H1 (cell line): ENCODE measurements around the gene SLC25A31. TPM values are rescaled to one million over a fixed set of nuclear protein-coding genes. Genes with fewer than 3 reads are reported as not detected.

ENCODE experiments used
- CTCF ChIA-PET: fragments of 300-600 bp; sonication (Branson Sonifier 250); formaldehyde crosslinking; loops from one replicate; lab custom pipeline; 2021; ENCODE audit not compliant: partially characterized antibody; lab: Charles Lee
- POLR2A ChIA-PET: fragments of 300-600 bp; sonication (Branson Sonifier 250); formaldehyde crosslinking; loops from one replicate; lab custom pipeline; 2021; ENCODE audit warnings: inconsistent platforms; ENCODE audit not compliant: partially characterized antibody; lab: Charles Lee
- DNase-seq, 2 experiments: peaks; one replicate each; pipeline versions ENCODE4 v3.0.0 to v3.0.0-alpha.2; 2010 to 2022; ENCODE audit warnings: low spot score in 2 of 2, low read depth in 1 of 2, mixed read lengths in 1 of 2
- FAIRE-seq: peaks from 2 replicates; lab custom pipeline; 2011; peaks lifted over from hg19 to GRCh38; lab: Jason Lieb, UNC
- H2AFZ ChIP-seq: 2 replicates; pipeline ENCODE4 v1.8.1; 2012; ENCODE audit warnings: low read length, inconsistent platforms
- H2AK5ac ChIP-seq: 2 replicates; pipeline ENCODE4 v1.6.1; 2013; ENCODE audit warnings: low read depth, low read length
- H2BK120ac ChIP-seq: replicated peaks from 2 replicates; pipeline ENCODE3; 2013; ENCODE audit warnings: low read depth, low read length, inconsistent platforms
- H2BK12ac ChIP-seq: 2 replicates; pipeline ENCODE4 v1.6.1; 2013; ENCODE audit warnings: low read depth, low read length
- H2BK15ac ChIP-seq: 2 replicates; pipeline ENCODE4 v1.6.1; 2013; ENCODE audit warnings: low read length
- H2BK20ac ChIP-seq: 2 replicates; pipeline ENCODE4 v1.6.1; 2013; ENCODE audit warnings: low read length
- H2BK5ac ChIP-seq: 2 replicates; pipeline ENCODE4 v1.6.1; 2013; ENCODE audit warnings: low read depth, low read length
- H3K14ac ChIP-seq: 2 replicates; pipeline ENCODE4 v1.6.1; 2013; ENCODE audit warnings: inconsistent platforms; ENCODE audit not compliant: insufficient read length
- H3K18ac ChIP-seq: 2 replicates; pipeline ENCODE4 v1.6.1; 2013; ENCODE audit warnings: low read length; ENCODE audit errors: extremely low read depth
- H3K23ac ChIP-seq: 2 replicates; pipeline ENCODE4 v1.6.1; 2013; ENCODE audit warnings: inconsistent platforms; ENCODE audit not compliant: insufficient read length
- H3K23me2 ChIP-seq: 2 replicates; pipeline ENCODE4 v1.6.1; 2013; ENCODE audit warnings: low read depth, low read length
- H3K27ac ChIP-seq: 2 replicates; pipeline ENCODE4 v1.6.1; 2011; ENCODE audit warnings: low read depth, low read length, inconsistent platforms
- H3K27me3 ChIP-seq, 4 experiments: replicated peaks in 1 of 4; 1 replicate in 1 of 4; 2 replicates in 3 of 4; pipeline versions ENCODE4 v1.6.1 to v1.8.1; 2011 to 2013; ENCODE audit warnings: low read length in 3 of 4, mild to moderate bottlenecking in 3 of 4, inconsistent platforms in 2 of 4, mixed read lengths in 2 of 4, moderate library complexity in 1 of 4; ENCODE audit not compliant: control insufficient read depth in 3 of 4, insufficient read depth in 3 of 4; ENCODE audit errors: extremely low read depth in 1 of 4
- H3K36me3 ChIP-seq, 4 experiments: 2 replicates each; pipeline versions ENCODE4 v1.6.1 to v1.8.1; 2011 to 2013; ENCODE audit warnings: mild to moderate bottlenecking in 4 of 4, low read length in 3 of 4, moderate library complexity in 2 of 4, control low read depth in 1 of 4, inconsistent platforms in 1 of 4; ENCODE audit not compliant: insufficient read depth in 4 of 4, control insufficient read depth in 2 of 4
- H3K4ac ChIP-seq: replicated peaks from 2 replicates; pipeline ENCODE3; 2013; ENCODE audit warnings: low read length, low read depth, mixed read lengths, inconsistent platforms; ENCODE audit not compliant: insufficient read length
- H3K4me1 ChIP-seq, 4 experiments: replicated peaks in 1 of 4; 1 replicate in 1 of 4; 2 replicates in 3 of 4; pipeline versions ENCODE4 v1.6.1 to v1.8.1; 2011 to 2013; ENCODE audit warnings: low read length in 3 of 4, inconsistent platforms in 2 of 4, mixed read lengths in 1 of 4; ENCODE audit not compliant: insufficient read depth in 4 of 4, control insufficient read depth in 3 of 4
- H3K4me2 ChIP-seq, 2 experiments: 2 replicates each; pipeline versions ENCODE4 v1.6.1 to v1.8.1; 2011 to 2013; ENCODE audit warnings: low read depth in 2 of 2, low read length in 2 of 2, control low read depth in 1 of 2, inconsistent platforms in 1 of 2, mild to moderate bottlenecking in 1 of 2; ENCODE audit not compliant: insufficient read depth in 1 of 2
- H3K4me3 ChIP-seq, 4 experiments: fragments of 200-600, 300-600 bp in 1 of 4; sonication (generic), shearing (Covaris generic), sonication (Bioruptor Twin) in 1 of 4; 2 replicates each; pipeline versions ENCODE4 v1.5.1 to v1.8.1; 2011 to 2016; ENCODE audit warnings: low read length in 4 of 4, low read depth in 3 of 4, control low read depth in 2 of 4, inconsistent platforms in 2 of 4, mild to moderate bottlenecking in 2 of 4, mixed read lengths in 1 of 4, moderate library complexity in 1 of 4; ENCODE audit not compliant: insufficient read depth in 2 of 4; ENCODE audit errors: extremely low read depth in 1 of 4
- H3K56ac ChIP-seq: replicated peaks from 2 replicates; pipeline ENCODE3; 2013; ENCODE audit warnings: low read depth, mild to moderate bottlenecking, mixed read lengths, low read length, inconsistent platforms; ENCODE audit not compliant: insufficient read length
- H3K79me1 ChIP-seq: 2 replicates; pipeline ENCODE4 v1.6.1; 2013; ENCODE audit warnings: low read depth, low read length, control low read depth
- H3K79me2 ChIP-seq, 2 experiments: 2 replicates each; pipeline versions ENCODE4 v1.6.1 to v1.8.1; 2012 to 2013; ENCODE audit warnings: low read length in 2 of 2, mild to moderate bottlenecking in 2 of 2, inconsistent platforms in 1 of 2; ENCODE audit not compliant: insufficient read depth in 2 of 2, control insufficient read depth in 1 of 2
- H3K9ac ChIP-seq, 4 experiments: replicated peaks in 1 of 4; 1 replicate in 1 of 4; 2 replicates in 3 of 4; pipeline versions ENCODE4 v1.6.1 to v1.8.1; 2011 to 2013; ENCODE audit warnings: low read depth in 3 of 4, low read length in 3 of 4, control low read depth in 2 of 4, mild to moderate bottlenecking in 2 of 4, moderate library complexity in 2 of 4, inconsistent platforms in 1 of 4; ENCODE audit errors: extremely low read depth in 1 of 4
- H3K9me3 ChIP-seq, 2 experiments: 2 replicates each; pipeline versions ENCODE4 v1.6.1 to v1.8.1; 2012 to 2013; ENCODE audit warnings: mild to moderate bottlenecking in 2 of 2, moderate library complexity in 2 of 2, control low read depth in 1 of 2, inconsistent platforms in 1 of 2, low read depth in 1 of 2, low read length in 1 of 2, mixed read lengths in 1 of 2; ENCODE audit not compliant: insufficient read depth in 2 of 2
- H4K20me1 ChIP-seq, 2 experiments: replicated peaks in 1 of 2; 2 replicates each; pipeline versions ENCODE3 to v1.8.1; 2011 to 2013; ENCODE audit warnings: inconsistent platforms in 2 of 2, low read length in 2 of 2, mild to moderate bottlenecking in 1 of 2; ENCODE audit not compliant: insufficient read depth in 2 of 2, control insufficient read depth in 1 of 2
- H4K5ac ChIP-seq: 2 replicates; pipeline ENCODE4 v1.6.1; 2013; ENCODE audit warnings: low read length, low read depth, mixed read lengths, inconsistent platforms; ENCODE audit not compliant: insufficient read length
- H4K8ac ChIP-seq: 2 replicates; pipeline ENCODE4 v1.8.0; 2013; ENCODE audit warnings: mild to moderate bottlenecking, moderate library complexity, low read length, inconsistent platforms; ENCODE audit not compliant: insufficient read depth; ENCODE audit errors: extremely low read depth
- H4K91ac ChIP-seq: replicated peaks from 2 replicates; pipeline ENCODE3; 2013; ENCODE audit warnings: low read length, mixed read lengths, inconsistent platforms; ENCODE audit not compliant: insufficient read length
- ATF2 ChIP-seq: IDR thresholded peaks from 2 replicates; pipeline ENCODE4 v1.6.1; 2012; ENCODE audit warnings: low read length, inconsistent platforms
- BACH1 ChIP-seq: IDR thresholded peaks from 2 replicates; pipeline ENCODE4 v1.6.1; 2012; ENCODE audit warnings: low read length, improper control_type of control experiment
- BCL11A ChIP-seq, 2 experiments: IDR thresholded peaks; one replicate each; pipeline ENCODE4 v1.6.1; 2011; ENCODE audit warnings: low read depth in 2 of 2, low read length in 2 of 2, mild to moderate bottlenecking in 2 of 2
- BRCA1 ChIP-seq: IDR thresholded peaks from 2 replicates; pipeline ENCODE4 v1.6.1; 2012; ENCODE audit warnings: low read depth, low read length, improper control_type of control experiment
- EGR1 ChIP-seq: IDR thresholded peaks from 2 replicates; pipeline ENCODE4 v1.6.1; 2011; ENCODE audit warnings: low read depth, low read length, borderline replicate concordance
- PHF8 ChIP-seq: fragments of 200-600 bp; sonication (generic); conservative IDR thresholded peaks from 2 replicates; pipeline ENCODE4 v1.7.1; 2012; ENCODE audit warnings: low read depth, mild to moderate bottlenecking, inconsistent platforms, low read length, moderate library complexity
- POLR2A ChIP-seq, 2 experiments: IDR thresholded peaks; 1 replicate in 1 of 2; 2 replicates in 1 of 2; pipeline ENCODE4 v1.6.1; 2011; ENCODE audit warnings: low read depth in 2 of 2, low read length in 2 of 2, mild to moderate bottlenecking in 2 of 2; ENCODE audit errors: control extremely low read depth in 1 of 2
- POU5F1 ChIP-seq: IDR thresholded peaks from 2 replicates; pipeline ENCODE4 v1.6.1; 2011; ENCODE audit warnings: low read depth, mild to moderate bottlenecking, low read length, moderate library complexity
- RAD21 ChIP-seq, 2 experiments: IDR thresholded peaks in 1 of 2; conservative IDR thresholded peaks in 1 of 2; 2 replicates each; pipeline ENCODE4 v1.6.1; 2011; ENCODE audit warnings: low read depth in 2 of 2, low read length in 2 of 2, improper control_type of control experiment in 1 of 2, inconsistent platforms in 1 of 2, mild to moderate bottlenecking in 1 of 2, moderate library complexity in 1 of 2
- SP1 ChIP-seq: IDR thresholded peaks from 2 replicates; pipeline ENCODE4 v1.6.1; 2011; ENCODE audit warnings: low read depth, low read length
- SP4 ChIP-seq: IDR thresholded peaks from 2 replicates; pipeline ENCODE4 v1.6.1; 2012; ENCODE audit warnings: low read length, inconsistent platforms
- TEAD4 ChIP-seq: IDR thresholded peaks from 2 replicates; pipeline ENCODE4 v1.6.1; 2012; ENCODE audit warnings: low read depth, low read length, inconsistent platforms, mixed read lengths
- ZNF274 ChIP-seq: IDR thresholded peaks from 2 replicates; pipeline ENCODE4 v1.7.0; 2012; ENCODE audit warnings: low read length, borderline replicate concordance; ENCODE audit errors: extremely low read depth
- WGBS, 2 experiments: shearing (Covaris generic) in 1 of 2; methylation state at CpG; one replicate each; pipeline versions ENCODE4 v1.1.6 to v1.1.7; 2013 to 2015; ENCODE audit warnings: low lambda C conversion rate in 2 of 2, mixed read lengths in 2 of 2, inconsistent platforms in 1 of 2, low coverage in 1 of 2, missing lambda C conversion rate in 1 of 2; ENCODE audit not compliant: insufficient replicate concordance in 2 of 2, insufficient coverage in 1 of 2, insufficient read length in 1 of 2; ENCODE audit errors: extremely low coverage in 1 of 2, missing lambda C conversion rate in 1 of 2; 5-methylcytosine and 5-hydroxymethylcytosine counted together
- polyA plus RNA-seq, 7 experiments: library from polyadenylated mRNA; depleted of rRNA in 3 of 7; stranded (reverse) in 5 of 7; unstranded in 2 of 7; fragments of >200 nt in 5 of 7; fragments of 200-250 nt in 2 of 7; gene quantifications; 1 replicate in 5 of 7; 2 replicates in 1 of 7; 4 replicates in 1 of 7; pipeline versions ENCODE4 v1.2.1 to v1.2.3, GENCODE V29; 2011 to 2013; ENCODE audit warnings: missing spikeins in 2 of 7, mixed read lengths in 2 of 7
- total RNA-seq: library from RNA; stranded (reverse); fragmentation: NEBNext Ultra II Directional; extraction: Animal tissue kit (Norgen Biotek cat#: 25700); gene quantifications from 2 replicates; pipeline ENCODE4 v1.2.1, GENCODE V29; 2021

The SLC25A31 gene
- total and polyA plus RNA-seq, 2 of the 8 experiments (the other 6 are each of a cell fraction or from before 2014, with no cell fraction given): not detected

GRCh38 chr4:127793528-127793927 lies 63.3 kb downstream of the SLC25A31 start:
- Histone ChIP-seq H3K4me3 (no peak overlapping the region), H3K14ac (no peak overlapping the region), H3K18ac (no peak overlapping the region), H4K8ac (no peak overlapping the region), H2BK12ac (no peak overlapping the region), H3K27me3 (no peaks in the 10 kb centered on the region), H4K5ac (no peak overlapping the region), H3K23me2 (no peaks in the 10 kb centered on the region), H3K79me2 (no peaks in the 10 kb centered on the region), H2AFZ (no peak overlapping the region), H3K4ac (no peak overlapping the region), H3K56ac (no peak overlapping the region), H3K79me1 (no peaks in the 10 kb centered on the region), H2BK120ac (no peak overlapping the region), H3K23ac (no peak overlapping the region), H3K27ac (no peak overlapping the region), H3K4me2 (no peak overlapping the region), H3K4me1 (no peaks in the 10 kb centered on the region), H2BK15ac (no peak overlapping the region), H4K20me1 (no peaks in the 10 kb centered on the region), H4K91ac (no peak overlapping the region), H2BK20ac (no peak overlapping the region), H3K9ac (no peak overlapping the region), H3K9me3 (no peaks in the 10 kb centered on the region), H3K36me3 (no peaks in the 10 kb centered on the region), H2BK5ac (no peak overlapping the region), H2AK5ac (no peak overlapping the region)
- DNase-seq: no peak
- CTCF ChIA-PET: interaction anchor here (0.5 kb wide), 1 partner anchor 631 kb away, joined by 3 read pairs; no protein-coding TSS in a partner anchor
- 86% methylated on average over 1 of the region's 1 CpG; no CpG with 5 or more reads in 1 of the 2 experiments for WGBS, 2 experiments
- POLR2A ChIA-PET: no interaction called here
- peak; percentile 32 for FAIRE-seq
- TF ChIP-seq SP1 (no peak), POU5F1 (no peak), PHF8 (no peak), BACH1 (no peak), ZNF274 (no peak), EGR1 (no peak), RAD21 (IDR thresholded peaks at IDR 0.05 in 1 of 2, conservative IDR thresholded peaks at IDR 0.05 in 1 of 2; ENCODE audit: low read depth in 2 of 2, low read length in 2 of 2) (no peak), ATF2 (no peak), POLR2A (IDR thresholded peaks at IDR 0.05; ENCODE audit: control extremely low read depth in 1 of 2, low read depth in 2 of 2, low read length in 2 of 2) (no peak), BCL11A (IDR thresholded peaks at IDR 0.05; ENCODE audit: low read depth in 2 of 2, low read length in 2 of 2) (no peak), SP4 (no peak), BRCA1 (no peak), TEAD4 (no peak)
